GM23248 (cell line): ENCODE measurements around the gene SIK3.

Experiments
- EZH2 ChIP-seq: fragments of 200-600 bp; sonication (generic); IDR thresholded peaks from 2 replicates; pipeline ENCODE4 v1.6.1; 2018; ENCODE audit warnings: antibody characterized with exemption, mild to moderate bottlenecking; ENCODE audit not compliant: insufficient read depth, poor library complexity, severe bottlenecking
- EZH2phosphoT487 ChIP-seq: fragments of 200-600 bp; sonication (generic); IDR thresholded peaks from 2 replicates; pipeline ENCODE4 v1.6.1; 2018; ENCODE audit warnings: antibody characterized with exemption, moderate library complexity, mild to moderate bottlenecking, low read depth; ENCODE audit not compliant: insufficient read depth

GRCh38 chr11:116958246-116958645 is 140.0 kb downstream of the SIK3 start:
- TF ChIP-seq EZH2 (no peak), EZH2phosphoT487 (no peak)
